K562 (cell line): Measurements from ENCODE around the gene SLC41A3. TPM values are rescaled to one million over a fixed set of nuclear protein-coding genes. Genes with fewer than 3 reads are reported as not detected.

ENCODE experiments used
- ATAC-seq: fragments of 200-7000 bp; cut with Tn5 transposase; 3 replicates; pipeline ENCODE4 v1.9.1; 2020; ENCODE audit warnings: moderate library complexity
- BruUV-seq: library from RNA; stranded (reverse); fragments of 400-500 nt; replicated peaks from 2 replicates; lab custom pipeline; 2021; lab: Mats Ljungman, UMichigan
- CTCF ChIA-PET: fragments of 300-600 bp; formaldehyde crosslinking; extraction: SDS; loops from one replicate; lab custom pipeline; 2021; ENCODE audit warnings: low intra/inter-chr PET ratio; lab: Yijun Ruan, JAX
- POLR2A ChIA-PET: fragments of 300-600, 350-650 bp; sonication (Branson Sonifier 250); formaldehyde crosslinking; extraction: SDS; loops from one replicate; lab custom pipeline; 2021; ENCODE audit warnings: antibody characterized with exemption, inconsistent platforms; lab: Yijun Ruan, JAX
- DNase-seq, 4 experiments: peaks; one replicate each; pipeline versions ENCODE4 v3.0.0 to v3.0.0-alpha.2; 2011 to 2018; ENCODE audit warnings: low spot score in 3 of 4, mixed read lengths in 3 of 4; ENCODE audit errors: extremely low read depth in 1 of 4
- FAIRE-seq: peaks from 2 replicates; lab custom pipeline; 2011; peaks lifted over from hg19 to GRCh38; lab: Jason Lieb, UNC
- H2AFZ ChIP-seq: 2 replicates; pipeline ENCODE4 v1.6.0; 2011; ENCODE audit warnings: low read depth, low read length, control low read depth, inconsistent platforms
- H3K27ac ChIP-seq: fragments of 200-600 bp; 3 replicates; pipeline ENCODE4 v1.8.0; 2011; ENCODE audit warnings: low read depth, mild to moderate bottlenecking, control low read depth, inconsistent platforms, low read length, moderate library complexity, mixed read lengths; ENCODE audit errors: extremely low read depth
- H3K27me3 ChIP-seq, 2 experiments: fragments of 300-600 bp in 1 of 2; 2 replicates in 1 of 2; 3 replicates in 1 of 2; pipeline versions ENCODE4 v1.6.0 to v1.8.0; 2011; ENCODE audit warnings: inconsistent platforms in 2 of 2, low read length in 2 of 2, mild to moderate bottlenecking in 1 of 2, mixed read lengths in 1 of 2, moderate library complexity in 1 of 2; ENCODE audit not compliant: control insufficient read depth in 2 of 2, insufficient read depth in 2 of 2
- H3K36me3 ChIP-seq: fragments of 300-600 bp; 3 replicates; pipeline ENCODE4 v1.8.0; 2011; ENCODE audit warnings: mild to moderate bottlenecking, low read length, inconsistent platforms; ENCODE audit not compliant: control insufficient read depth, insufficient read depth
- H3K4me1 ChIP-seq, 2 experiments: fragments of 200-600 bp in 1 of 2; replicated peaks in 1 of 2; 2 replicates in 1 of 2; 3 replicates in 1 of 2; pipeline versions ENCODE4 v1.5.1 to v1.8.0; 2011; ENCODE audit warnings: inconsistent platforms in 2 of 2, low read length in 2 of 2, mild to moderate bottlenecking in 1 of 2, mixed read lengths in 1 of 2, moderate library complexity in 1 of 2; ENCODE audit not compliant: control insufficient read depth in 2 of 2, insufficient read depth in 2 of 2
- H3K4me2 ChIP-seq: 2 replicates; pipeline ENCODE4 v1.6.1; 2011; ENCODE audit warnings: low read length, control low read depth, inconsistent platforms, mixed read lengths; ENCODE audit not compliant: insufficient read depth
- H3K4me3 ChIP-seq: fragments of 200-600 bp; sonication (generic), shearing (Covaris generic); 2 replicates; pipeline ENCODE4 v1.5.1; 2016; ENCODE audit warnings: control low read depth, inconsistent platforms
- H3K79me2 ChIP-seq: fragments of 200-600 bp; 3 replicates; pipeline ENCODE4 v1.8.0; 2011; ENCODE audit warnings: low read length, inconsistent platforms; ENCODE audit not compliant: control insufficient read depth, insufficient read depth
- H3K9ac ChIP-seq, 2 experiments: 2 replicates each; pipeline versions ENCODE4 v1.6.0 to v1.6.1; 2011; ENCODE audit warnings: low read depth in 2 of 2, low read length in 2 of 2, control low read depth in 1 of 2, inconsistent platforms in 1 of 2, mild to moderate bottlenecking in 1 of 2, mixed read lengths in 1 of 2; ENCODE audit not compliant: insufficient read depth in 1 of 2
- H3K9me1 ChIP-seq: one replicate; pipeline ENCODE4 v1.6.0; 2011; ENCODE audit warnings: inconsistent platforms, mild to moderate bottlenecking, low read length, moderate library complexity; ENCODE audit not compliant: control insufficient read depth, insufficient read depth
- H3K9me3 ChIP-seq: replicated peaks from 2 replicates; pipeline ENCODE4 v1.5.1; 2011; ENCODE audit warnings: low read depth, low read length, inconsistent platforms; ENCODE audit not compliant: control insufficient read depth, insufficient read depth
- H4K20me1 ChIP-seq: replicated peaks from 2 replicates; pipeline ENCODE4 v1.6.1; 2011; ENCODE audit warnings: low read length, inconsistent platforms, mixed read lengths; ENCODE audit not compliant: control insufficient read depth, insufficient read depth
- KDM1A ChIP-seq, 2 experiments: fragments of 450-650 bp; IDR thresholded peaks; 2 replicates each; pipeline ENCODE4 v1.6.1; 2016; ENCODE audit warnings: mild to moderate bottlenecking in 2 of 2
- MYC ChIP-seq, 2 experiments: fragments of 250-450 bp in 1 of 2; sonication (Bioruptor Pico) in 1 of 2; IDR thresholded peaks; 2 replicates each; pipeline versions ENCODE4 v1.5.1 to v1.6.1; 2012 to 2021; ENCODE audit warnings: low read depth in 2 of 2, borderline replicate concordance in 1 of 2, improper control_type of control experiment in 1 of 2, low read length in 1 of 2, mild to moderate bottlenecking in 1 of 2, moderate library complexity in 1 of 2
- PURB ChIP-seq: sonication (generic); formaldehyde crosslinking; IDR thresholded peaks from 2 replicates; pipeline ENCODE4 v1.9.0; 2021; ENCODE audit warnings: low read depth, mild to moderate bottlenecking, missing genetic modification reagents
- RBBP5 ChIP-seq: fragments of 200-600 bp; sonication (generic); IDR thresholded peaks from 2 replicates; pipeline ENCODE4 v1.6.1; 2012; ENCODE audit warnings: borderline replicate concordance, mild to moderate bottlenecking, low read length, control low read depth, inconsistent platforms; ENCODE audit not compliant: insufficient read depth, poor library complexity, severe bottlenecking
- TCFL5 ChIP-seq: fragments of 250-450 bp; sonication (Bioruptor Pico); conservative IDR thresholded peaks from 2 replicates; pipeline ENCODE4 v1.6.1; 2021; ENCODE audit warnings: mild to moderate bottlenecking, moderate library complexity, matching md5 sums
- ZBTB1 ChIP-seq: sonication (generic); formaldehyde crosslinking; IDR thresholded peaks from 2 replicates; pipeline ENCODE4 v1.8.1; 2023; ENCODE audit warnings: missing genetic modification reagents, low read depth, mild to moderate bottlenecking, borderline replicate concordance
- ZC3H8 ChIP-seq: fragments of 450-650 bp; IDR thresholded peaks from 2 replicates; pipeline ENCODE4 v1.6.1; 2017
- WGBS: fragments of 100-300 bp; shearing (Covaris generic); methylation state at CpG from one replicate; pipeline ENCODE4 v1.1.6; 2016; ENCODE audit warnings: low coverage, mixed read lengths; ENCODE audit not compliant: insufficient coverage; ENCODE audit errors: missing lambda C conversion rate; 5-methylcytosine and 5-hydroxymethylcytosine counted together
- in situ Hi-C: fragments of 300-500 bp; cut with MboI; formaldehyde crosslinking; loops from 4 replicates; pipeline ENCODE4 v1.15.0; 2018; ENCODE audit warnings: inconsistent platforms, mixed read lengths
- intact Hi-C: fragments of 100-400 bp; cut with micrococcal nuclease; formaldehyde crosslinking; loops from 2 replicates; pipeline ENCODE4 v1.14.2; 2022
- polyA plus RNA-seq, 8 experiments: library from polyadenylated mRNA; depleted of rRNA in 4 of 8; stranded (reverse) in 5 of 8; unstranded in 3 of 8; fragments of >200 nt; fragmentation: Nextera tagmentation in 2 of 8; fragmentation: Illumina TruSeq in 1 of 8; extraction: Ambion mirVana in 2 of 8; extraction: Trizol in 1 of 8; gene quantifications; 2 replicates each; pipeline versions ENCODE4 v1.2.1 to v1.2.3, GENCODE V29; 2011 to 2014; ENCODE audit warnings: inconsistent platforms in 1 of 8, missing spikeins in 1 of 8
- total RNA-seq, 7 experiments: library from RNA; depleted of rRNA in 6 of 7; stranded (reverse); fragments of >200 nt in 6 of 7; fragmentation: Illumina TruSeq in 2 of 7; extraction: Trizol in 2 of 7; gene quantifications; 2 replicates each; pipeline versions ENCODE4 v1.2.1 to v1.2.3, GENCODE V29; 2011 to 2021; ENCODE audit warnings: low replicate concordance in 1 of 7

SLC41A3 gene
- total and polyA plus RNA-seq, 9 of the 15 experiments (the other 6 are each of a cell fraction or from before 2014, with no cell fraction given): 4.1 to 20.7 (median 11.2) TPM

DNA sequence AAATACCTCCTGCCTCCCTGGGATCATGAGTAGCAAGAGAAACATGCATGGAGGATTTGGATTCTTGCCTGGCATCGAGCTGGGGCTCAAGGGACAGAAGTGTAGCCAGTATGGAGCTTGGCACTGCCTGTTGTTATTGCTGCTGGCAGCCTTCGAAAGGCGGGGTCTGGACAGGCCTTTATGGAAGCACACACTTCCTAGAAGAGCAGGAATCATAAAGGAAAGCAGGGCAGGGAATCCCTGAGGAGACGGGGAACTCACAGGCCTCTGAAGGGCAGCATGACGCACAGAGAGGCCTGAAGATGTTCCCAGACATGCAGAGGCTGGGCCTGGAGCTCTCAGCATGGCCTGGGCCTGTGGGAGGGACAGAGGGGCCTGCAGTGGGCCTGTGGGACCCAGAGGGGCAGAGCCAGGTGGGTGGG lies 18.6 kb upstream of the SLC41A3 start:
- no peaks in the 10 kb centered on the region for H3K36me3 ChIP-seq
- ATAC-seq (no peak), FAIRE-seq (no peak), DNase-seq (no peak)
- no peak overlapping the region for H3K9ac ChIP-seq
- H3K27me3 ChIP-seq: peaks cover 2 to 47% of the 10 kb centered on the region in 2 experiments; a peak in 4 of 5 replicates
- 11% methylated on average over 5 of the region's 5 CpGs for WGBS
- no peak overlapping the region for H3K4me2 ChIP-seq
- no peaks in the 10 kb centered on the region for H3K9me1 ChIP-seq
- no peak overlapping the region for H3K27ac ChIP-seq
- POLR2A ChIA-PET: interaction anchor here (1.6 kb wide), 1 partner anchor 9 kb away, joined by 3 read pairs; no protein-coding TSS in a partner anchor
- intact Hi-C loops: no loop called here
- BruUV-seq: no TSS peak
- CTCF ChIA-PET: no interaction called here
- H3K9me3 ChIP-seq: no peaks in the 10 kb centered on the region
- TF ChIP-seq ZC3H8 (no peak), PURB (CRISPR knock-in tag) (no peak), ZBTB1 (CRISPR knock-in tag) (no peak), MYC (IDR thresholded peaks at IDR 0.05; ENCODE audit: low read depth, low read length) (no peak), MYC (CRISPR knock-in tag; IDR thresholded peaks at IDR 0.05; ENCODE audit: borderline replicate concordance, low read depth) (no peak), KDM1A (IDR thresholded peaks at IDR 0.05) (no peak), TCFL5 (no peak), RBBP5 (no peak)
- H2AFZ ChIP-seq: no peak overlapping the region
- H3K4me1 ChIP-seq: peaks cover 0 to 3% of the 10 kb centered on the region in 2 experiments; a peak in 2 of 5 replicates
- H4K20me1 ChIP-seq: no peaks in the 10 kb centered on the region
- H3K79me2 ChIP-seq: no peaks in the 10 kb centered on the region
- in situ Hi-C loops: no loop called here
- no peak overlapping the region for H3K4me3 ChIP-seq
